CD4-positive, CD25-positive, alpha-beta regulatory T cell (primary cell): ENCODE data around the gene SCMH1. TPM values are rescaled to one million over a fixed set of nuclear protein-coding genes. Genes with fewer than 3 reads are reported as not detected.

Experiments
- ATAC-seq, 2 donors: fragments of 150-1000 bp; cut with Tn5 transposase; one replicate each; pipeline ENCODE4 v1.10.0; 2021; ENCODE audit warnings: low read depth in 2 of 2, moderate number of reproducible peaks in 2 of 2, moderate library complexity in 1 of 2
- DNase-seq, 3 donors: peaks; one replicate each; pipeline versions ENCODE4 v3.0.0 to v3.0.0-alpha.2; 2012 to 2022; ENCODE audit warnings: mixed read lengths in 1 of 3
- H3K27ac ChIP-seq: one replicate; pipeline ENCODE4 v1.7.0; 2013; ENCODE audit warnings: mild to moderate bottlenecking, low read length; ENCODE audit not compliant: insufficient read depth, poor library complexity, severe bottlenecking
- H3K27me3 ChIP-seq: one replicate; pipeline ENCODE4 v1.7.0; 2013; ENCODE audit warnings: low read length; ENCODE audit not compliant: control insufficient read depth, insufficient read depth
- H3K36me3 ChIP-seq: one replicate; pipeline ENCODE4 v1.7.0; 2013; ENCODE audit warnings: mild to moderate bottlenecking, low read length, moderate library complexity; ENCODE audit not compliant: control insufficient read depth, insufficient read depth
- H3K4me1 ChIP-seq: 2 replicates; pipeline ENCODE4 v1.7.0; 2013; ENCODE audit warnings: mild to moderate bottlenecking, low read length; ENCODE audit not compliant: insufficient read depth, control insufficient read depth, poor library complexity, severe bottlenecking
- H3K4me3 ChIP-seq: one replicate; pipeline ENCODE4 v1.7.0; 2013; ENCODE audit warnings: low read depth, mild to moderate bottlenecking, low read length, moderate library complexity
- H3K9me3 ChIP-seq, 2 experiments: 1 replicate in 1 of 2; 2 replicates in 1 of 2; pipeline ENCODE4 v1.7.0; 2013; ENCODE audit warnings: low read length in 2 of 2, mild to moderate bottlenecking in 1 of 2, moderate library complexity in 1 of 2; ENCODE audit not compliant: control insufficient read depth in 2 of 2
- H3K27ac Mint-ChIP-seq, 3 donors: one replicate each; pipeline ENCODE4 v1.8.0; 2020 to 2022; ENCODE audit warnings: mild to moderate bottlenecking in 3 of 3, mixed read lengths in 3 of 3, moderate library complexity in 2 of 3
- H3K27me3 Mint-ChIP-seq: one replicate; pipeline ENCODE4 v1.8.0; 2022; ENCODE audit warnings: mild to moderate bottlenecking, mixed read lengths
- H3K36me3 Mint-ChIP-seq: one replicate; pipeline ENCODE4 v1.8.0; 2020; ENCODE audit warnings: mixed read lengths
- H3K4me1 Mint-ChIP-seq, 4 donors: one replicate each; pipeline ENCODE4 v1.8.0; 2020 to 2022; ENCODE audit warnings: mixed read lengths in 4 of 4, mild to moderate bottlenecking in 1 of 4
- H3K4me3 Mint-ChIP-seq, 4 donors: one replicate each; pipeline ENCODE4 v1.8.0; 2020 to 2022; ENCODE audit warnings: mild to moderate bottlenecking in 4 of 4, mixed read lengths in 4 of 4, moderate library complexity in 3 of 4
- H3K9me3 Mint-ChIP-seq, 7 donors: one replicate each; pipeline ENCODE4 v1.8.0; 2020 to 2022; ENCODE audit warnings: mixed read lengths in 7 of 7, mild to moderate bottlenecking in 3 of 7, moderate library complexity in 2 of 7
- polyA plus RNA-seq, 4 donors: library from polyadenylated mRNA; unstranded; fragments of 300-500 nt; fragmentation: Illumina TruSeq; gene quantifications; one replicate each; pipeline ENCODE4 v1.2.3, GENCODE V29; 2021
- total RNA-seq: library from RNA; stranded (reverse); gene quantifications from one replicate; pipeline ENCODE4 v1.2.3, GENCODE V29; 2022

Gene SCMH1
- total and polyA plus RNA-seq, 5 donors from 2014 or later: 3.4 to 27.6 (median 5.5) TPM

GRCh38 chr1:40982721-40983120 lies 259.4 kb downstream of the SCMH1 start:
- H3K27ac Mint-ChIP-seq: no peak overlapping the region

DNA sequence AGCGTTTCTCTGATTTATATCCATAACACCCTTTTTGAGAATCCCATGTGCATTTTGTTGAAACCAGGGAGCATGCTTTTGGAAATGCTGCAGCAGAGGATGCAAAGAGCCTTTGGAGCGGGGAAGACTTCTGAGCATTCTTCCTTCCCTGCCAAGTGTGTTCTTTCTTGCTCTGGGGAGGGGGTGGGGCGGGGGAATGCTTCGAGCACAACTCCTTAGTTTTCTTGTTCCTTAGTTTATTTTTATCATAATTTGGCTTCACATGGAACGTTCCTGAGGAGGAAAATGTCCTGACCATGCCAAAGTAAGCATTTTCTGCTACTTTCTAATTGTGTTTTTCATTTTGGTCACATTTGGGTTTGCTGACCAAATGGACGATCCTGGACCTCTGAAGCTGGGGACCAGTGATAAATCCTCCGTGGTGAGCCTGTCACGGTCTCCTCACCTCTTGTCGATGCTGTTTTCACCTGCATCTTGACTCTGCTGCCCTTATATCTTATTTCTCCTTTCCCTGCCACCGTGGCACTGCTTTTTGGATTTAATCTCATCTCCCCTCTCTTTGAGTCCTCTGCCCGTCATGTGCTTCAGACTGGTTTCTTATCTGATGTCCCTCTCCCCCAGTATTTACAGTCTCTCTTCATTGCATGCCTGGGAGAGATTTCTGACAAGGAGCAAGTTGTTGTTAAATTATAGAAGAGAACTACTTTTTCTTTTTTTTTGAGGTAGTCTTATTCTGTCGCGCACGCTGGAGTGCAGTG lies 260.2 kb downstream of the SCMH1 start:
- Histone ChIP-seq H3K9me3 (no peaks in the 10 kb centered on the region), H3K27ac (no peak overlapping the region), H3K4me1 (peaks cover 23% of the 10 kb centered on the region), H3K36me3 (peaks cover 26% of the 10 kb centered on the region), H3K27me3 (no peaks in the 10 kb centered on the region), H3K4me3 (no peak overlapping the region)
- DNase-seq (no peak), ATAC-seq (no peak)
- no peaks in the 10 kb centered on the region for H3K9me3 Mint-ChIP-seq
- no peaks in the 10 kb centered on the region for H3K27me3 Mint-ChIP-seq
- H3K4me1 Mint-ChIP-seq: peaks cover 7 to 34% (median 33%) of the 10 kb centered on the region in 4 donors
- H3K4me3 Mint-ChIP-seq: peak overlapping the region; percentile 39 to 93 (median 76)
- H3K27ac Mint-ChIP-seq: no peak overlapping the region
- peaks cover 30% of the 10 kb centered on the region for H3K36me3 Mint-ChIP-seq

More at GRCh38 chr1:40982721-40983120, 259.4 kb downstream of the SCMH1 start:
- no peaks in the 10 kb centered on the region for H3K27me3 ChIP-seq
- peaks cover 35% of the 10 kb centered on the region for H3K36me3 ChIP-seq
- Mint-ChIP-seq H3K9me3 (no peaks in the 10 kb centered on the region), H3K36me3 (peaks cover 38% of the 10 kb centered on the region), H3K27me3 (no peaks in the 10 kb centered on the region), H3K4me1 (peaks cover 7 to 34% (median 31%) of the 10 kb centered on the region in 4 donors), H3K4me3 (peak overlapping the region in 1 of 4 donors; percentile 66)
- no peak overlapping the region for H3K4me3 ChIP-seq
- DNase-seq: no peak
- peaks cover 23% of the 10 kb centered on the region for H3K4me1 ChIP-seq
- no peak for ATAC-seq
- H3K27ac ChIP-seq: no peak overlapping the region
- H3K9me3 ChIP-seq: no peaks in the 10 kb centered on the region

GRCh38 chr1:40980453-40981121 lies 261.5 kb downstream of the SCMH1 start:
- H3K27ac ChIP-seq: peak overlapping the region; percentile 90

GRCh38 chr1:40980068-40980452 lies 262.0 kb downstream of the SCMH1 start:
- H3K9me3 ChIP-seq: no peaks in the 10 kb centered on the region
- peaks cover 23% of the 10 kb centered on the region for H3K4me1 ChIP-seq
- H3K27me3 ChIP-seq: no peaks in the 10 kb centered on the region
- Mint-ChIP-seq H3K9me3 (no peaks in the 10 kb centered on the region), H3K27ac (peak overlapping the region; percentile 90 to 93 (median 92)), H3K27me3 (no peaks in the 10 kb centered on the region), H3K4me3 (peak overlapping the region; percentile 90 to 95 (median 92)), H3K36me3 (peaks cover 14% of the 10 kb centered on the region), H3K4me1 (peaks cover 7 to 33% (median 28%) of the 10 kb centered on the region in 4 donors)
- H3K4me3 ChIP-seq: peak overlapping the region; percentile 77
- DNase-seq (no peak), ATAC-seq (peak; percentile 23 to 33)
- H3K36me3 ChIP-seq: peaks cover 9% of the 10 kb centered on the region
- peak overlapping the region; percentile 90 for H3K27ac ChIP-seq

More at GRCh38 chr1:40980453-40981121, 261.5 kb downstream of the SCMH1 start:
- Mint-ChIP-seq H3K4me3 (peak overlapping the region; percentile 90 to 95 (median 92)), H3K27ac (peak overlapping the region; percentile 90 to 93 (median 92)), H3K9me3 (no peaks in the 10 kb centered on the region), H3K27me3 (no peaks in the 10 kb centered on the region), H3K36me3 (peaks cover 19% of the 10 kb centered on the region), H3K4me1 (peaks cover 7 to 33% (median 29%) of the 10 kb centered on the region in 4 donors)
- H3K4me1 ChIP-seq: peaks cover 23% of the 10 kb centered on the region
- ATAC-seq (peak; percentile 9), DNase-seq (peak; percentile 38 to 77 (median 57))
- H3K4me3 ChIP-seq: peak overlapping the region; percentile 77
- H3K9me3 ChIP-seq: no peaks in the 10 kb centered on the region
- H3K27me3 ChIP-seq: no peaks in the 10 kb centered on the region
- H3K36me3 ChIP-seq: peaks cover 14% of the 10 kb centered on the region

DNA sequence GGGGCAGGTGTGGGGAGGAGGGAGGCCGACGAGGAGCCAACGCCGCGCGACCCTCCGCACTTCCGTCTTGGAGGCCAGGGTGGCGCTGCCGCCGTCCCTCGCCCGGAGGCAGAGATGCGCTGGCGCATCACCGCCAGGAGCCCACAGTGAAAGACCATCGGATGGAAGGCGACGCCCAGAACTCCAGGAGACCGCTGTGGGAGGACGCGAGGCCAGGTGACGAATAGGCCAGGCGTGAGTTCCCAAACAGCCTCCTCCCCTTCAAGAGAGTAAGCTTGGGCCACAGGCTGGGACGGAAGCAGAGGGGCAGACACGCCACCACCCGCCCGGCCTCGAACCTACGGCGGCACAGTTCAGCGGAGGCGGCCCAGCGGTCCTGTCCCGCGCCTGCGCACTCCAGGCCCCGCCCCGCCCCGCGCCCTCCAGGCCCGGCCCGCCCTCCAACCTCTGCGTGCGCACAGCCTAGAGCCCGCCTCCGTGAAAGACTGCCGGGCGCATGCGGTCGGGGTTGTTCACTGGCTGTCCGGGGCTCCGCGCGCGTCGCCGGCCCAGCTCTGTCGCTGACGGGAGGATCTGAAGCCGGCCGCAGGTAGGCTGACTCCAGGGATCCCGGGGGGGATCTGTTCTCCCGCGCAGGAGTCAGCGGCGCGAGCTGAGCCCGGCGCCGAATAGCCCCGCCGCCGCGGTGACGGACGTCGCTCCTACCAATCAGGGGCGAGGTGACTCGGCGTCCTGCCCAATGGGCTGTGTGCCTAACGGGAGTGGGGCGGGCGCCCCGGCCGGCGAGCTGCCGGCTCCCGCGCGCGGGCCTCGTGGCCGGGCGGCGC lies 262.7 kb downstream of the SCMH1 start, which contains the start of gene CTPS1:
Gene CTPS1, plus strand, starts transcription at position 456 of the 827 bp plus-strand sequence. CDS start 3,595 bp downstream, outside the sequence.
- peak; percentile 89 to 96 (median 95) for DNase-seq
- Mint-ChIP-seq H3K4me1 (peaks cover 7 to 33% (median 28%) of the 10 kb centered on the region in 4 donors), H3K9me3 (no peaks in the 10 kb centered on the region), H3K36me3 (peaks cover 11% of the 10 kb centered on the region), H3K27ac (peak within 1 kb of the TSS; percentile 90 to 93 (median 92)), H3K4me3 (peak within 1 kb of the TSS; percentile 90 to 95 (median 92)), H3K27me3 (no peaks in the 10 kb centered on the region)
- H3K36me3 ChIP-seq: peaks cover 3% of the 10 kb centered on the region
- no peaks in the 10 kb centered on the region for H3K27me3 ChIP-seq
- H3K27ac ChIP-seq: peak within 1 kb of the TSS; percentile 90
- H3K4me3 ChIP-seq: peak within 1 kb of the TSS; percentile 77
- no peaks in the 10 kb centered on the region for H3K9me3 ChIP-seq
- peak; percentile 91 for ATAC-seq
- H3K4me1 ChIP-seq: peaks cover 23% of the 10 kb centered on the region

GRCh38 chr1:40978886-40979240 lies 263.2 kb downstream of the SCMH1 start:
- H3K4me1 Mint-ChIP-seq: peaks cover 7 to 33% (median 24%) of the 10 kb centered on the region in 4 donors
- H3K27ac Mint-ChIP-seq: peak overlapping the region in 2 of 3 donors; percentile 9 to 87
- peaks cover 5% of the 10 kb centered on the region for H3K36me3 Mint-ChIP-seq
- Histone ChIP-seq H3K4me3 (peak overlapping the region; percentile 59), H3K27me3 (no peaks in the 10 kb centered on the region), H3K36me3 (no peaks in the 10 kb centered on the region), H3K4me1 (peaks cover 23% of the 10 kb centered on the region), H3K9me3 (no peaks in the 10 kb centered on the region), H3K27ac (peak overlapping the region; percentile 90)
- H3K9me3 Mint-ChIP-seq: no peaks in the 10 kb centered on the region
- no peaks in the 10 kb centered on the region for H3K27me3 Mint-ChIP-seq
- DNase-seq (no peak), ATAC-seq (no peak)
- peak overlapping the region; percentile 76 to 89 (median 81) for H3K4me3 Mint-ChIP-seq

DNA sequence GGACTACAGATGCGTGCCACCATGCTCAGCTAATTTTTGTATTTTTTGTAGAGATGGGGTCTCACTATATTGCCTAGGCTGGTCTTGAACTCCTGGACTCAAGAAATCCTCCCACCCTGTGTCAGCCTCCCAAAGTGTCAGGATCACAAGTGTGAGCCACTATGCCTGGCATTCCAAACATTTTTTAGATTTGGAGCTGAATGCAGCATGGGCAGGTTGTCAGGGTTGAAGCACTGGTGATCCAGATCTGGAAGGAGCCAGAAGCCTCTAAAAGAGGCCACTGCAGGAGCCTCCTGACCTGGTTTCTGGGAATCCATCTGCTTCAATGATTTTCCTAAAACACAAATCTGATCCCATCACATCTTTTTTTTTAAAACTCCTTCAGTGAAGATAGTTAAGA lies 264.4 kb downstream of the SCMH1 start:
- Histone ChIP-seq H3K9me3 (no peaks in the 10 kb centered on the region), H3K36me3 (no peaks in the 10 kb centered on the region), H3K27ac (no peak overlapping the region), H3K4me1 (peaks cover 23% of the 10 kb centered on the region), H3K27me3 (no peaks in the 10 kb centered on the region), H3K4me3 (no peak overlapping the region)
- H3K27me3 Mint-ChIP-seq: no peaks in the 10 kb centered on the region
- H3K4me3 Mint-ChIP-seq: peak overlapping the region in 3 of 4 donors; percentile 48 to 83 (median 64)
- no peaks in the 10 kb centered on the region for H3K9me3 Mint-ChIP-seq
- ATAC-seq (no peak), DNase-seq (no peak)
- H3K36me3 Mint-ChIP-seq: no peaks in the 10 kb centered on the region
- peaks cover 7 to 26% (median 22%) of the 10 kb centered on the region in 4 donors for H3K4me1 Mint-ChIP-seq
- no peak overlapping the region for H3K27ac Mint-ChIP-seq
